HG03520 (cell line): ENCODE results near the gene CST4.
A peak's percentile ranks its signal among the peaks of the same experiment; 100 is the strongest.
"Not testable (repeated sequence)": the region's sequence is repeated elsewhere in the genome, so short reads cannot be mapped to it uniquely, and the experiment has no call there.

Experiments used
- ATAC-seq: cut with Tn5 transposase; IDR thresholded peaks from one replicate; pipeline ENCODE4 v1.9.1; 2021; ENCODE audit warnings: mild to moderate bottlenecking, moderate library complexity; ENCODE audit not compliant: unreplicated experiment

Gene CST4

DNA sequence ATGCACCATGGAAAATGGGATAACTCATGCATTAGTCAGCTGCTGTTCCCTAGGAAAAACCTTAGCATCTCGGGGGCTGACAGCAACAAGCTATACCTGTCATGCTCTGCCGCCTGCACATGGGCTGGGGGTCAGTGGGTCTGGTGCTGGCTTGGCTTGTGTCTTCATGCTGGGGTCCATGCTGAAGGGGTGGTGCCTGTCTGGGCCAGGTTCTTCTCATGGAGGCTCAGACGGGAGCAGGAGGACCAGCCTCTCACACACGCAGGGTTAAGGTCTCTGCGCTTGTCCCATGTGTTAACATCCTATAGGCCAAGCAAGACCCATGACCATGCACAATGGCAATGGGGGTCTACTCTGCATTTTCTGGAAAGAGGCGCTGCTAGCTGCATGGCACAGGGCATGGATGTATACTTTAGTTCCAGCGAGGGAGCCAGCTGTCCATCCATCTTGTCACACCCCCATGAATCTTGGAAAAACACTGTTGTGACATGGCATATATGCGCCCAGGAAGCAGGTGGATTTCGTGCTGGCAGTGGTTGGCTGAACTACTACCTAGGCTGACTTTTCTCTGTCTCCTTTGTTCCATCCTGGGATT is 26.5 kb downstream of the CST4 start:
- no peak for ATAC-seq

DNA sequence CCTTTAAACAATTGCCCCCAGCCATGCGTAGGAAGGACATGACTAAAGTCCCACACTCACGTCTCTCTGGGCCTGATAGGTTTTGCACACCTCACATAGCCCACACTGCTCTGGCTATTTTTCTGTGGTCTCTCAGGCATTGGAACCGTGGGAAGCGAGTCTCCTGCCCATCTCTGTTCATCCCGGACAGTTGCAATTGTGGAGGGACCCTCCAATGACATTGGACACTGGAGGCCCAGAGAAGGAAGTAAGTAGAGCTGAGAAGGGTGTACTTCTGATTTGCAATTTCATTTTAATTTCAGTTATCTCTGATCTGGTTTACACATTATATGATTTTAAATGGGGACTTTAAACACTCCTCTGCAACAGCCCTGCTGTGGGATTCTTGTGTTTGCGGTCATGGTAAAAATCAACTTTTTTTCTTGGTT is 27.8 kb downstream of the CST4 start:
- ATAC-seq, result no peak

DNA sequence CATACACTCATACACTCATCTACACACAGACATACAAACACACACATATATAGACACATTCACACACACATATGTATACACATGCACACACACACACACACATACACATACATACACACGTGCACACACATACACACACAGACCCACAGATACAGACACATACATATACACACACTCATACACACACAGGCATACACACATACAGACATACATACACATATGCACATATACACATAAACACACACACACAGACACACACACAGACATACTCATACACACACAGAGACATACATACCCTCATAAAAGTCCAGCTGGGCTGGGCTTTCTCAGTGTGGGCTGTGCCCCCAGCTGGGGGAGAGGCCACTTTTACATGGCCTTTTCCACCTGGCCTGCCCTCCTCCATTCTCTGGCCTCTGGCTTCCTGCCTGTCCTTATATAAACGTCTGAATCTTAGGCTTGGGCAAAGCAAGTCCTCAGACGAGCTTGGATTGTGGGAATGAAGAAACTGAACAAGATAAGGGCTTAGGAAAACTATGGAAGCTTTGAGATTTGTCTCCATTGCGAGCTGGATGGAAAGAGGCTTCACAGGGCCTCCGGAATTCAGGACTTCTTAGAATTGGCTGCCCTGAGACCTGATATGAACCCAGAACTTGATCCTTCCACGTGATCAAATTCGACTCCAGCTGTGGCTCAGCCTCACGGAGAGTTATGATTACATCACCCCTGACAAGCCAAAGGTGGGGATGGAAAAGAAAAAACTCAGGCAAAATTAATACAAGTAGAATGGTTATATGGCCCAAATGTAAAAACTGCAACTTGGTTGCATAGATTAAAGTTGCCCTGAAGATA is 28.6 kb downstream of the CST4 start:
- no peak for ATAC-seq

- not testable (repeated sequence) for ATAC-seq
These were observed 29.2 kb downstream of the CST4 start for GRCh38 chr20:23659610-23659988.

DNA sequence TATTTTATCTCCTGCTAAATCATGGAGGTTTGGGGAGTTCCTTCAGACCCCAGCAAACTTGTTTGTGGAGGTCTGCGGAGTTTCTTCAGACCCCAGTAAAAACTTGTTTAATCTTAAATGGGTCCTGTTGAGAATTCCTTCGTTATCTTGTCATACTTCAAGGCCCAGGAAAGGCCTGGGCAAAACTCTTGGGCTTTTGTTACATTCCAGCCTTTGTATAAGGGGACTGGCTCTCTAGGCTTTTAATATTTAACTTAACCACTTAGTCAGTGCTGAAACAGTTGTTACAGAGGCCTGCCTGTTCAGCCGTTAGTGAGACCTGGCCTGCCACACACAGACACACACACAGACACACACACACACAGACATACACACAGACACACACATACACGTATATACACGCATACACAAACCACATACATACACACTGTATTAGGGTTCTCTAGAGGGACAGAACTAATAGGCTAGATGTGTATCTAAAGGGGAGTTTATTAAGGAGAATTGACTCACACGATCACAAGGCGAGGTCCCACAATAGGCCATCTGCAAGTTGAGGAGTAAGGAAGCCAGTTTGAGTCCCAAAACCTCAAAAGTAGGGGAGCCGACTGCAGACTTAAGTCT is 29.7 kb downstream of the CST4 start:
- ATAC-seq, result no peak

DNA sequence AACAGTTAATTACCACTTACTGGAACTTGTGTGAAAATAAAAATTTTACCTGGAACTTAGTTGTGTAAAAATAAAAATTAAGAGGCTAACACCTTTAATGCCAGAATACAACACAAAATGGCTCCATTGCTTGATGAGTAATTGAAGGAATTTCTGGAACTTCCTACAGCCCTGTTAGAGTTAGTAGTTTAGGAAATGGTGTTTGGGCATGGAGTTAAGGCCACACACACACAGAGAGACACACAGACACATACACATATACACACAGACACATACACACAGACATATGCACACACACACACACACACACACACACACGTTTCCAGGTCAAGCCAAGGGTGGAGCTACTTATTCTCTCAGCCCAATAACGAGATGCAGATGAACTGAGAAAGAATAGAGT is 30.5 kb downstream of the CST4 start:
- ATAC-seq, result no peak

DNA sequence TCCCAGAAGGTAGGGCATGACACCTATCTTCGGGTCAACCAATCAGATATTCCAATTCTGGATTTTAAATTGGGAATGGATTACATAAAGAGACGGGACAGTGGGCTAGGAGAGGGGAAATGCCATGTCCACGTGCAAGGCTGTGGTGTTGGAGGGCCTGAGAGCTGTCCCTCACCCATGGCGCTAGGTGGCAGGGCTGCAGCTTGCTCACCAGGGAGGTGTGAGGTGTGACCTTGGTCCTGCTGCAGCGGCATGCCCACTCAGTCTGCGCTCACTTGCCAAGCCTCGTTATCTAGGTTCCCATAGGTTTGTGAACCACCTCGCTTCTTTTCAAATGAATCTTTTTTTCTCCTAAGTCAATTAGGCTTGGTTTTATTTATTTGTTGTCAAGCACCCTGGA is 31.6 kb downstream of the CST4 start:
- ATAC-seq, result no peak

GRCh38 chr20:23656372-23656771 is 32.5 kb downstream of the CST4 start:
- no peak for ATAC-seq

DNA sequence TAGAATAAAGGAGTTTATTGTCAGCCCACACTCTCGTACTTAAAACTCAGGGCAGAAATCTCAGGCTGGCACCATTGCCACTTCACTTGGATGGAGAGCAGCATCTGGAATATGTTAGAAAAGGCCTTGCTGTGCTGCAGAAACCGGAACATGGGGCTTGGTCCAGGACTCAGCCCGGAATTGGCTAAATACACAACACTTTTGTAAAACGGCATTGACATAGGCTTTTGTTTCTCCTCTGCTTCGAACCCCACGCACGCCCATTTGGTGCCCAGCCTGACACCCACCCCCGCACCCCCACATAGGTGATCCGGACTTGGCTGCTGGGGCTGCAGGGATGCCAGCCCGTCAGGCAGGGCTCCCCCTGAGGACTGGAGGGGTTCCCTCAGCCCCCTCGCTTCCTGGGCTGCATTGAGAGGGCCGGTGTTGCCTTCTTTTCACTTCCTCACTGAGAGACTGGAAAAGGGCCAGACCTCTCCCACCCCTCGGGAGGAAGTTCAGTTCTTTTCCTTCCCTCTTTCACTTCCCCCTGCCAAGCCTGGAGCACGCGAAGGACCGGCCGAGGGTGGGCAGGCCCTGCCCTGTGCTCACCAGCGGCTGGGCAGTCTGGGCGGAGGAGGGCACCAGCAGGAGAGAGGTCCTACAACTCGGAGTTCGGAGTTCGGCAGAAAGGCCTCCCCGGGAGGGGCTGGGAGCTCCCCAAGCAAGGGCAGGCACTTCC is 33.2 kb downstream of the CST4 start:
- no peak for ATAC-seq

DNA sequence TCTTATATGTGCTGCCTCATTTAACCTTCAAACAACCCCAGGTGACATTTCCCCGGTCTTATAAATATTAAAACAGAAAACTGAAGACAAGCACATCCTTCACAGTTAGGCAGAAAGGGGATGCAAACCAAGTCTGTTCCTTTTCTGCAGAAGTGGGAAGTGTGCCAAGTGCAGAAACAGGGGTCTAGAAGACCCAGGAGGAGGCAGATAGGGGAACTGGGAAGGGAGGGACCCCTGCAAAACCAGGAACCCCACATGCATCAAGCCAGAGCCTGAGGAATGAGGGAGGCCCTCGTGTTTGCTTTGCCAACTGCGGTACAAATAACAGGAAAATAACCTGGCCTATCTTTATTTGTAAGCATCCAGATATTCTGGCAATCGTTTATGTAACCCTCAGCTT is 34.1 kb downstream of the CST4 start:
- no peak for ATAC-seq

GRCh38 chr20:23654000-23654399 is 34.8 kb downstream of the CST4 start:
- no peak for ATAC-seq

GRCh38 chr20:23653400-23653938 is 35.4 kb downstream of the CST4 start:
- ATAC-seq, result no peak

DNA sequence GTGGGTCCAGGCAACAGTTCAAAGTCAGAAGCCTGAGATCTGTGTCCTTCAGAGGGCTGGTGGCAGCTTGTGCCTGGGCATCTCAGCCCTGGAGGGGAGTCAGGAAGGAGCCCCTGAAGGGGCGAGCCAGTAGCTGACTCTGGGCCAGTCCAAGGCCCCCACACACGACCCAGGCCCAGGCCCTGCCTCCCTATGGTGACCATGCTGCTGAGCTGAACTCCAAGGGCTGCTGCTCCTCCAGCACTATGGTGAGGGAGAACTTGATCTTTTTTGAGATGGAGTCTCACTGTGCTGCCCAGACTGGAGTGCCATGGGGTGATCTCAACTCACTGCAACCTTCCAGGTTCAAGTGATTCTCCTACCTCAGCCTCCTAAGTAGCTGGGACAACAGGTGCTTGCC is 35.9 kb downstream of the CST4 start:
- ATAC-seq, result no peak

GRCh38 chr20:23652371-23652770 is 36.5 kb downstream of the CST4 start:
- no peak for ATAC-seq

- no peak for ATAC-seq
These were observed 37.7 kb downstream of the CST4 start for GRCh38 chr20:23651117-23651516.

DNA sequence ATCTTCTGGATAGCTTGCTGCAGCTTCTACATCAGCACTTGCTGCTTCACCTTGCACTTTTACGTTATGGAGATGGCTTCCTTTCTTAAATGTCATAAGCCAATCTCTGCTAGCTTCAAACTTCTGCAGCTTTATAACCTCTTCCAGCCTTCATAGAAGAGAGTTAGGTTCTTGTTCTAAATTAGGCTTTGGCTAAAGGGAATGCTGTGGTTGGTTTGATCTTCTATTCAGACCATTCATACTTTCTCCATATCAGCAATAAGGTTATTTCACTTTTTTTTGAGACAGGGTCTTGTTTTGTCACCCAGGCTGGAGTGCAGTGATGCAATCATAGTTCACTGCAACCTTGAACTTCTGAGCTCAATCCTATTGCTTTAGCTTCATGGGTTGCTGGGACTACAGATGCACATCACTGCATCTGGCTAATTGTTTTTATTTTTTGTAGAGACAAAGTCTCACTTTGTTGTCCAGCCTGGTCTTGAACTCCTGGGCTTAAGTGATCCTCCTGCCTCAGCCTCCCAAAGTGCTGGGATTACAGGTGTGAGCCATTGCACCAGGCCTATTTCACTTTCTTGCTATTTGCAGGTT is 38.9 kb downstream of the CST4 start:
- no peak for ATAC-seq

- ATAC-seq, result no peak
These were observed 39.6 kb downstream of the CST4 start for GRCh38 chr20:23649242-23649641.

DNA sequence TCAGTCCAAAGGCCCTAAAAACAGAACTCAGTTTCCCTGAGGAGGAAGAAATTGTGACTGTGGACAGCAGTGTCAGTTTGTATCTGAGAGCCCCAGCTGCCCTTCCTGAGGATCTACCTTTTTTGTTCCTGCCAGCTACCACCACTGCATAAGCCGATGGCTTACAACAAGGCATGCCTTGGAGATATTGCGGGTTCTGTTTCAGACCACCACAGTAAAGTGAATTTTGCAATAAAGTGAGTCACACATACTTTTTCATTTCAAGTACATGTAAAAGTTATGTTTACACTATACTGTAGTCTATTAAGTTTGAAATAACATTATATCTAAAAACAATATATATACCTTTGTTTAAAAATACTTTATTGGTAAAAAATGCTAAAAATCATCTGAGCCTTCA is 41.5 kb downstream of the CST4 start:
- ATAC-seq, result no peak

DNA sequence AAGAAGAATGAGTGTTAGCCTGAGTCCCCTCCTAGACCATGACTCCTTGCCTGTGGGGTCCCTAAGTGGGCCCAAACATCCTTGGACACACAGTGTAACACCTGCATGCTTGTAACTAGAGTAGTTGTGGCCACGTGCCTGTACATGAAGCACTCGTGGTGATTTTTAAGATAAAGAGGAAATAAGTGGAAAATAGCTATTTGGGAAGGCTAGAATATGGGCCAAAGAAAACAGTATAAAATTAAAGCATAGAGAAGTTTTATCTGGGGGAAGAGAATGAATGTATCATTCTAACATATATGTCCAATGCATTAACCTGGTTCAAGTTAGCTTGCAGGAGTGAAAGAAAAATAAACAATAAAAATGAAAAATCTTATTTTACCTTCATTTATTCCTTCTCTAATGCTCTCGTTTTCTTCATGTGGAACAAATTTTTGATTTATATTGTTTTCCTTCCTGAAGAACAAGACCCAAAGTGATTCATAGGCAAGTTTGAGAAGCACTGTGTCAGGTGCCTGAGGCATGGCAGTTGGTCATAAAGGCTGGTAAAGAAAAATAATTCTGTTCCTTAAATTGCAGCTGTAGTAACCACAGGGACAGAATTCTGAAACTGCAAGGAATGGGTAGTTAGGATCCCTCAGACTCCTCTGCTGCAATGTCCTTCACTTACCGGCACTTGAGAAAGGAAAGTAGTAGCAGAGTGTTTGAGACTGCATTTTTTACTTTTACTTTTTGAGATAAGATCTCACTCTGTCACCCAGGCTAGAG is 42.5 kb downstream of the CST4 start:
- ATAC-seq, result no peak

- peak; percentile 44 for ATAC-seq
These were observed 43.3 kb downstream of the CST4 start for GRCh38 chr20:23645575-23645974.
